K562 (cell line): ENCODE results near the gene CBX2. TPM values are rescaled to one million over a fixed set of nuclear protein-coding genes. Genes with fewer than 3 reads are reported as not detected.

ENCODE experiments used
- ARNT ChIP-seq, 2 experiments: fragments of 450-650 bp; IDR thresholded peaks; 2 replicates each; pipeline ENCODE4 v1.6.1; 2016; ENCODE audit warnings: mild to moderate bottlenecking in 1 of 2
- BDP1 ChIP-seq: IDR thresholded peaks from 3 replicates; pipeline ENCODE4 v1.6.1; 2011; ENCODE audit not compliant: insufficient read length, insufficient read depth
- EWSR1 ChIP-seq: fragments of 450-650 bp; IDR thresholded peaks from 2 replicates; pipeline ENCODE4 v1.6.1; 2018; ENCODE audit warnings: borderline replicate concordance, mild to moderate bottlenecking, low read depth, moderate library complexity; ENCODE audit not compliant: partially characterized antibody
- GATA2 ChIP-seq: sonication (generic); formaldehyde crosslinking; IDR thresholded peaks from 2 replicates; pipeline ENCODE4 v1.4.0; 2020; ENCODE audit warnings: mild to moderate bottlenecking, missing genetic modification reagents
- MEF2A ChIP-seq: IDR thresholded peaks from 2 replicates; pipeline ENCODE4 v1.6.1; 2011; ENCODE audit warnings: low read depth, mild to moderate bottlenecking, low read length, moderate library complexity; ENCODE audit not compliant: control insufficient read depth
- SETDB1 ChIP-seq: IDR thresholded peaks from one replicate; pipeline ENCODE4 v1.6.1; 2012; ENCODE audit warnings: low read length, control low read depth, inconsistent platforms
- SREBF2 ChIP-seq: sonication (generic); formaldehyde crosslinking; IDR thresholded peaks from 2 replicates; pipeline ENCODE4 v1.4.0; 2020; ENCODE audit warnings: mild to moderate bottlenecking, missing genetic modification reagents
- SRSF3 ChIP-seq: fragments of 200-400 bp; formaldehyde crosslinking; IDR thresholded peaks from 2 replicates; pipeline ENCODE4 v1.6.1; 2016; ENCODE audit warnings: mild to moderate bottlenecking, low read length, moderate library complexity; ENCODE audit not compliant: insufficient read depth
- TFAM ChIP-seq: fragments of 250-450 bp; sonication (Bioruptor Pico); conservative IDR thresholded peaks from 2 replicates; pipeline ENCODE4 v1.5.0; 2021; ENCODE audit warnings: mild to moderate bottlenecking, moderate library complexity
- XRCC5 ChIP-seq: fragments of 200-400 bp; formaldehyde crosslinking; IDR thresholded peaks from 2 replicates; pipeline ENCODE4 v1.6.1; 2017; ENCODE audit warnings: low read depth, mild to moderate bottlenecking, low read length
- ZNF445 ChIP-seq: fragments of 250-450 bp; sonication (Bioruptor Pico); IDR thresholded peaks from 2 replicates; pipeline ENCODE4 v1.4.0; 2020; ENCODE audit warnings: low read depth, mild to moderate bottlenecking, moderate library complexity
- ZNF584 ChIP-seq: fragments of 200-800 bp; sonication (Bioruptor generic); IDR thresholded peaks from 2 replicates; pipeline ENCODE4 v1.6.1; 2016; ENCODE audit warnings: low read depth, mild to moderate bottlenecking, missing genetic modification characterization, missing compliant biosample characterization
- ZSCAN29 ChIP-seq: fragments of 450-650 bp; IDR thresholded peaks from 2 replicates; pipeline ENCODE4 v1.6.1; 2017
- polyA plus RNA-seq, 8 experiments: library from polyadenylated mRNA; depleted of rRNA in 4 of 8; stranded (reverse) in 5 of 8; unstranded in 3 of 8; fragments of >200 nt; fragmentation: Nextera tagmentation in 2 of 8; fragmentation: Illumina TruSeq in 1 of 8; extraction: Ambion mirVana in 2 of 8; extraction: Trizol in 1 of 8; gene quantifications; 2 replicates each; pipeline versions ENCODE4 v1.2.1 to v1.2.3, GENCODE V29; 2011 to 2014; ENCODE audit warnings: inconsistent platforms in 1 of 8, missing spikeins in 1 of 8
- total RNA-seq, 7 experiments: library from RNA; depleted of rRNA in 6 of 7; stranded (reverse); fragments of >200 nt in 6 of 7; fragmentation: Illumina TruSeq in 2 of 7; extraction: Trizol in 2 of 7; gene quantifications; 2 replicates each; pipeline versions ENCODE4 v1.2.1 to v1.2.3, GENCODE V29; 2011 to 2021; ENCODE audit warnings: low replicate concordance in 1 of 7
- TF ChIP-seq, protein P1 (sequence below): fragments of 250-450 bp; sonication (Bioruptor Pico); IDR thresholded peaks from 2 replicates; pipeline ENCODE4 v1.5.1; 2021; ENCODE audit warnings: mild to moderate bottlenecking
- TF ChIP-seq, protein P2 (sequence below), 2 experiments: fragments of 450-650 bp; IDR thresholded peaks; 2 replicates each; pipeline ENCODE4 v1.6.1; 2018; ENCODE audit warnings: mild to moderate bottlenecking in 2 of 2, low read depth in 1 of 2; ENCODE audit not compliant: partially characterized antibody in 2 of 2
- TF ChIP-seq, protein P3 (sequence below): sonication (generic); formaldehyde crosslinking; IDR thresholded peaks from 2 replicates; pipeline ENCODE4 v1.8.1; 2023; ENCODE audit warnings: mild to moderate bottlenecking, missing genetic modification reagents, moderate library complexity
- TF ChIP-seq, protein P4 (sequence below): fragments of 250-450 bp; sonication (Bioruptor Pico); IDR thresholded peaks from 2 replicates; pipeline ENCODE4 v1.8.0; 2022; ENCODE audit warnings: moderate library complexity, mild to moderate bottlenecking, inconsistent platforms
- TF ChIP-seq, protein P5 (sequence below): fragments of 450-650 bp; IDR thresholded peaks from 2 replicates; pipeline ENCODE4 v1.6.1; 2014; ENCODE audit warnings: low read depth, mild to moderate bottlenecking, moderate library complexity, borderline replicate concordance

CBX2 gene
- total and polyA plus RNA-seq, 9 of the 15 experiments (the other 6 are each of a cell fraction or from before 2014, with no cell fraction given) = 0.66 to 26.9 (median 13.9) TPM

DNA sequence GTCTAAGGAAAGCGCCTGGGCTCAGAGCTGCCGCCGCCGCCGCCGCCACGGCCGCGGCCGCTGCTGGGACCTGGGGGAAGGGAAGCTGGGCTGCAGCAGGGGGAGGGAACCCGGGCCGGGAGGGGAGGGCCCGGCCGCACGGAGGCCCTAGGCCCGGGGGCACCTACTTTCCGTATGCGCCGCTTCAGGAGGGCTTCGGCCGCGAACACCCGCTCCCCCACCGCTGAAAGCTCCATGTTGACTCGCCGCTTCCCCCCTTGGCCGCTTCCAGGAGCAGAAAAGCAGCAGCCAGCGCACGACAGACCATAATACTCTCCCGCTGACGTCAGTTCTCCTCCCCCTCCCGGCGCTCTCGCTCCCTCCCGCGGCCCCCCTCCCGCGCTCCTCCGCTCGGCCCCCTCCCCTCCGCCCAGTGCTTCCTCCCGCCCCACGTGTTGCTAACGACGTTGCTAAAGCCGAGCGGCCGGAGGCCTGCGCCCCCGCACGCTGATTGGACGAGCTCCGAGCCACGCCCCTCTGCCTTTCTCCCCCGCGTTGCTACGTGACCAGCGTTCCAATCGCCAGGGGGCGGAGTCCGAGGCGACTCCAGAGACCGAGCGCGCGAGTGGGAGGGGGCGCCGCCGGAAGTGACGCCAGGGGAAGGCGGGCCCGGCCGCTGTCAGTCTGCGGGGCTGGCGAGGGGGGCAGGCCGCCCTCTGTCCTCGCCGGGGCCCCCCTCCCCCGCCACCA is 19.0 kb downstream of the CBX2 start, which contains the start of gene CBX8 (continued):
- TF ChIP-seq, protein P1, sequence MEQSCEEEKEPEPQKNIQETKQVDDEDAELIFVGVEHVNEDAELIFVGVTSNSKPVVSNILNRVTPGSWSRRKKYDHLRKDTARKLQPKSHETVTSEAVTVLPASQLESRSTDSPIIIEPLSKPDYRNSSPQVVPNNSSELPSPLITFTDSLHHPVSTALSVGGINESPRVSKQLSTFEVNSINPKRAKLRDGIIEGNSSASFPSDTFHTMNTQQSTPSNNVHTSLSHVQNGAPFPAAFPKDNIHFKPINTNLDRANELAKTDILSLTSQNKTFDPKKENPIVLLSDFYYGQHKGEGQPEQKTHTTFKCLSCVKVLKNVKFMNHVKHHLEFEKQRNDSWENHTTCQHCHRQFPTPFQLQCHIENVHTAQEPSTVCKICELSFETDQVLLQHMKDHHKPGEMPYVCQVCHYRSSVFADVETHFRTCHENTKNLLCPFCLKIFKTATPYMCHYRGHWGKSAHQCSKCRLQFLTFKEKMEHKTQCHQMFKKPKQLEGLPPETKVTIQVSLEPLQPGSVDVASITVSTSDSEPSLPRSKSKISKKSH (CRISPR knock-in tag) = no peak
- TF ChIP-seq GATA2 (CRISPR knock-in tag) = no peak
- TF ChIP-seq, protein P2, sequence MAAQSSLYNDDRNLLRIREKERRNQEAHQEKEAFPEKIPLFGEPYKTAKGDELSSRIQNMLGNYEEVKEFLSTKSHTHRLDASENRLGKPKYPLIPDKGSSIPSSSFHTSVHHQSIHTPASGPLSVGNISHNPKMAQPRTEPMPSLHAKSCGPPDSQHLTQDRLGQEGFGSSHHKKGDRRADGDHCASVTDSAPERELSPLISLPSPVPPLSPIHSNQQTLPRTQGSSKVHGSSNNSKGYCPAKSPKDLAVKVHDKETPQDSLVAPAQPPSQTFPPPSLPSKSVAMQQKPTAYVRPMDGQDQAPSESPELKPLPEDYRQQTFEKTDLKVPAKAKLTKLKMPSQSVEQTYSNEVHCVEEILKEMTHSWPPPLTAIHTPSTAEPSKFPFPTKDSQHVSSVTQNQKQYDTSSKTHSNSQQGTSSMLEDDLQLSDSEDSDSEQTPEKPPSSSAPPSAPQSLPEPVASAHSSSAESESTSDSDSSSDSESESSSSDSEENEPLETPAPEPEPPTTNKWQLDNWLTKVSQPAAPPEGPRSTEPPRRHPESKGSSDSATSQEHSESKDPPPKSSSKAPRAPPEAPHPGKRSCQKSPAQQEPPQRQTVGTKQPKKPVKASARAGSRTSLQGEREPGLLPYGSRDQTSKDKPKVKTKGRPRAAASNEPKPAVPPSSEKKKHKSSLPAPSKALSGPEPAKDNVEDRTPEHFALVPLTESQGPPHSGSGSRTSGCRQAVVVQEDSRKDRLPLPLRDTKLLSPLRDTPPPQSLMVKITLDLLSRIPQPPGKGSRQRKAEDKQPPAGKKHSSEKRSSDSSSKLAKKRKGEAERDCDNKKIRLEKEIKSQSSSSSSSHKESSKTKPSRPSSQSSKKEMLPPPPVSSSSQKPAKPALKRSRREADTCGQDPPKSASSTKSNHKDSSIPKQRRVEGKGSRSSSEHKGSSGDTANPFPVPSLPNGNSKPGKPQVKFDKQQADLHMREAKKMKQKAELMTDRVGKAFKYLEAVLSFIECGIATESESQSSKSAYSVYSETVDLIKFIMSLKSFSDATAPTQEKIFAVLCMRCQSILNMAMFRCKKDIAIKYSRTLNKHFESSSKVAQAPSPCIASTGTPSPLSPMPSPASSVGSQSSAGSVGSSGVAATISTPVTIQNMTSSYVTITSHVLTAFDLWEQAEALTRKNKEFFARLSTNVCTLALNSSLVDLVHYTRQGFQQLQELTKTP (IDR thresholded peaks at IDR 0.05; ENCODE audit: low read depth in 1 of 2, partially characterized antibody in 2 of 2) = no peak
- TF ChIP-seq, protein P3, sequence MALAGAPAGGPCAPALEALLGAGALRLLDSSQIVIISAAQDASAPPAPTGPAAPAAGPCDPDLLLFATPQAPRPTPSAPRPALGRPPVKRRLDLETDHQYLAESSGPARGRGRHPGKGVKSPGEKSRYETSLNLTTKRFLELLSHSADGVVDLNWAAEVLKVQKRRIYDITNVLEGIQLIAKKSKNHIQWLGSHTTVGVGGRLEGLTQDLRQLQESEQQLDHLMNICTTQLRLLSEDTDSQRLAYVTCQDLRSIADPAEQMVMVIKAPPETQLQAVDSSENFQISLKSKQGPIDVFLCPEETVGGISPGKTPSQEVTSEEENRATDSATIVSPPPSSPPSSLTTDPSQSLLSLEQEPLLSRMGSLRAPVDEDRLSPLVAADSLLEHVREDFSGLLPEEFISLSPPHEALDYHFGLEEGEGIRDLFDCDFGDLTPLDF (CRISPR knock-in tag) = no peak
- TF ChIP-seq SETDB1 = no peak
- no peak for TF ChIP-seq ZNF584 (CRISPR knock-in tag)
- TF ChIP-seq XRCC5 = no peak
- no peak for TF ChIP-seq ARNT (IDR thresholded peaks at IDR 0.05)
- no peak for TF ChIP-seq EWSR1
- TF ChIP-seq ZNF445 = no peak
- no peak for TF ChIP-seq TFAM (CRISPR knock-in tag)
- TF ChIP-seq BDP1 = no peak
- TF ChIP-seq SRSF3 = no peak
- no peak for TF ChIP-seq ZSCAN29
- TF ChIP-seq MEF2A = no peak
- no peak for TF ChIP-seq SREBF2 (CRISPR knock-in tag)
- TF ChIP-seq, protein P4, sequence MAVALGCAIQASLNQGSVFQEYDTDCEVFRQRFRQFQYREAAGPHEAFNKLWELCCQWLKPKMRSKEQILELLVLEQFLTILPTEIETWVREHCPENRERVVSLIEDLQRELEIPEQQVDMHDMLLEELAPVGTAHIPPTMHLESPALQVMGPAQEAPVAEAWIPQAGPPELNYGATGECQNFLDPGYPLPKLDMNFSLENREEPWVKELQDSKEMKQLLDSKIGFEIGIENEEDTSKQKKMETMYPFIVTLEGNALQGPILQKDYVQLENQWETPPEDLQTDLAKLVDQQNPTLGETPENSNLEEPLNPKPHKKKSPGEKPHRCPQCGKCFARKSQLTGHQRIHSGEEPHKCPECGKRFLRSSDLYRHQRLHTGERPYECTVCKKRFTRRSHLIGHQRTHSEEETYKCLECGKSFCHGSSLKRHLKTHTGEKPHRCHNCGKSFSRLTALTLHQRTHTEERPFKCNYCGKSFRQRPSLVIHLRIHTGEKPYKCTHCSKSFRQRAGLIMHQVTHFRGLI (CRISPR knock-in tag) = no peak
- TF ChIP-seq, protein P5, sequence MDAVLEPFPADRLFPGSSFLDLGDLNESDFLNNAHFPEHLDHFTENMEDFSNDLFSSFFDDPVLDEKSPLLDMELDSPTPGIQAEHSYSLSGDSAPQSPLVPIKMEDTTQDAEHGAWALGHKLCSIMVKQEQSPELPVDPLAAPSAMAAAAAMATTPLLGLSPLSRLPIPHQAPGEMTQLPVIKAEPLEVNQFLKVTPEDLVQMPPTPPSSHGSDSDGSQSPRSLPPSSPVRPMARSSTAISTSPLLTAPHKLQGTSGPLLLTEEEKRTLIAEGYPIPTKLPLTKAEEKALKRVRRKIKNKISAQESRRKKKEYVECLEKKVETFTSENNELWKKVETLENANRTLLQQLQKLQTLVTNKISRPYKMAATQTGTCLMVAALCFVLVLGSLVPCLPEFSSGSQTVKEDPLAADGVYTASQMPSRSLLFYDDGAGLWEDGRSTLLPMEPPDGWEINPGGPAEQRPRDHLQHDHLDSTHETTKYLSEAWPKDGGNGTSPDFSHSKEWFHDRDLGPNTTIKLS = no peak
